ENCODE measurements around the gene RBBP7. TPM values are rescaled to one million over a fixed set of nuclear protein-coding genes. Genes with fewer than 3 reads are reported as not detected.

RBBP7 gene
- total RNA-seq (2014; rRNA removed; shearing (Covaris generic)), result 260 and 261 TPM in 2 replicates

- DNase-seq (ENCODE audit: low spot score), result peak; percentile 83
These were observed at the start of gene RBBP7 for GRCh38 chrX:16870095-16870861. RBBP7 (minus strand) TSS chrX:16870362; CDS start chrX:16870053, 309 bp downstream.

GRCh38 chrX:16918979-16919378 lies 48.8 kb upstream of the RBBP7 start:
- no peak for DNase-seq (ENCODE audit: low spot score)

GRCh38 chrX:16917120-16917519 lies 47.0 kb upstream of the RBBP7 start:
- DNase-seq (ENCODE audit: low spot score), result no peak

- DNase-seq (ENCODE audit: low spot score), result no peak
These were observed 46.4 kb upstream of the RBBP7 start for GRCh38 chrX:16916561-16916960.

GRCh38 chrX:16914058-16914457 lies 43.9 kb upstream of the RBBP7 start:
- DNase-seq (ENCODE audit: low spot score), result no peak

GRCh38 chrX:16910376-16910775 lies 40.2 kb upstream of the RBBP7 start:
- no peak for DNase-seq (ENCODE audit: low spot score)

GRCh38 chrX:16903274-16904022 lies 33.3 kb upstream of the RBBP7 start:
- DNase-seq (ENCODE audit: low spot score), result no peak

GRCh38 chrX:16897445-16897844 lies 27.3 kb upstream of the RBBP7 start:
- no peak for DNase-seq (ENCODE audit: low spot score)

GRCh38 chrX:16892504-16893362 lies 22.6 kb upstream of the RBBP7 start:
- DNase-seq (ENCODE audit: low spot score), result peak; percentile 87

GRCh38 chrX:16885628-16886027 lies 15.5 kb upstream of the RBBP7 start:
- no peak for DNase-seq (ENCODE audit: low spot score)

GRCh38 chrX:16883487-16883804 lies 13.3 kb upstream of the RBBP7 start:
- no peak for DNase-seq (ENCODE audit: low spot score)

- peak; percentile 68 for DNase-seq (ENCODE audit: low spot score)
These were observed 12.7 kb upstream of the RBBP7 start for GRCh38 chrX:16882702-16883486.

GRCh38 chrX:16882169-16882568 lies 12.0 kb upstream of the RBBP7 start:
- no peak for DNase-seq (ENCODE audit: low spot score)

- DNase-seq (ENCODE audit: low spot score), result no peak
These were observed 6.5 kb upstream of the RBBP7 start for GRCh38 chrX:16876696-16877095.

- no peak for DNase-seq (ENCODE audit: low spot score)
These were observed 4.4 kb upstream of the RBBP7 start for GRCh38 chrX:16874458-16875095.

- DNase-seq (ENCODE audit: low spot score), result no peak
These were observed 2.9 kb upstream of the RBBP7 start for GRCh38 chrX:16873106-16873505.

GRCh38 chrX:16870862-16871815 lies 977 bp upstream of the RBBP7 start:
- DNase-seq (ENCODE audit: low spot score), result no peak

- DNase-seq (ENCODE audit: low spot score), result no peak
These were observed 618 bp downstream of the RBBP7 start for GRCh38 chrX:16869393-16870094.

- DNase-seq (ENCODE audit: low spot score), result no peak
These were observed 1.2 kb downstream of the RBBP7 start for GRCh38 chrX:16868920-16869319.
